Middle frontal gyrus (tissue), 1 donor: ENCODE measurements around the gene CD2BP2.
"Not testable (repeated sequence)": the region's sequence is repeated elsewhere in the genome, so short reads cannot be mapped to it uniquely, and the experiment has no call there.

Experiments used
- DNase-seq: peaks from one replicate; pipeline ENCODE4 v3.0.0-alpha.2; 2015; ENCODE audit warnings: low spot score; ENCODE audit errors: extremely low spot score

CD2BP2 gene

GRCh38 chr16:30355144-30355953 is at the start of gene CD2BP2:
TSS of gene CD2BP2 (minus strand) at chr16:30355308. CDS start at chr16:30354681, 627 bp downstream.
- DNase-seq, result peak; percentile 99

DNA sequence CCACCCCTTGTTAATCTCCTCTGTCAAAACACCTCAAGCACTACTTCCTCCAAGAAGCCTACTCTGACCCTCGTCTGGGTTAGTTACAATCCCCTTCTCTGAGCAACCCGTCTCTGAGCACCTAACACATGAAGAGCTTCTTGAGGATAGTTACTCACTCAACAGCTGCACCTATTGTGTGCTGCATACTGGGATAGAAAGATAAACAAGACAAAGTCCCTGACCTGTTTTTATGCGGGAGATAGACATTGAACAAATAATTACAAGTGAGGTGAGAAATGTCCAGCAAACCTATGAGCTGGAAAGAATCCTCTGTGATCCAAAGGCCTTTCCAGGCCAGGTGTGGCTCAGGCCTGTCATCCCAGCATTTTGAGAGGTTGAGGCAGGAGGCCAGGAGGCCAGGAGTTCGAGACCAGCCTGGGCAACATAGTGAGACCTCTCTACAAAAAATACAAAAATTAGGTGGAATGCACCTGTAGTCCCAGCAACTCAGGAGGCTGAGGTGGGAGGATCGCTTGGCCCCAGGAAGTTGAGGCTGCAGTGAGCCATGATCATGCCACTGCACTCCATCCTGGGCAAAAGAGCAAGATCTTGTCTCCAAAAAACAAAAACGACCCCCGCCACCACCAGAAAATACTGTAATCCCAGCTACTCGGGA is 46.8 kb upstream of the CD2BP2 start:
- DNase-seq, result no peak

DNA sequence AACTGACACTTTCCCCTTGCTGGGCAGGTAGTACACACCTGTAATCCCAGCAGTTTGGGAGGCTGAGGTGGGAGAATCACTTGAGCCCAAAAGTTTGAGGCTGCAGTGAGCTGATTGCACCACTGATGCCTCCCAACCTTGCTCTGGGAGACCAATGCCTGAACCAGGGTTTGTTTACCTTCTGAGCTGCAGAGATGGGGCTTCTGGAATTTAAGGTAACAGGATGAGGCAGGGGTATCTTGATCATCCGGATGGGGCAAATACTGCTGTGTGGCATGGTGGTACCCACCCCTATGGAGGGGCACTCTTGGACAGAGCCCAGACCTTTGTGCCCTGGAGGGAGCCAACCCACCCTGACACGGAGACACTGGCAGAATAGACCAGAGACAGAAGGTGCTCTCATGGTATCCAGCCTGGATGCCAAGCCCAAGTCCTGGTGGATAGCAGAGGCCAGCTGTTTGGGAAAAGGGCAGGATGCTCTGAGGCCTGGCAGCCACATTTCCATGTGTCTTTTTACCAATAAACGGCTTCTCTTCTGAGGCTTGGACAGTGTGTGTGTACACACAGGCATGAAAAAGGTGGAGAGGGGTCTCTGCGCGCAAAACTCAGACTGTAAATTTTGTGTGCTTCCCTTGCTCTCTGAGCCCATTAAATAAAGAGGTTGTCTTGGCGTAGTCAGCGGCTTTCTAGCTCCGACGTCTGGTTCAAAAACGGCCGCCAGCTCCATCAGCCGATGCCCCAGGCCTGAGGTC is 44.5 kb upstream of the CD2BP2 start:
- DNase-seq, result no peak

GRCh38 chr16:30398661-30399434 is 43.7 kb upstream of the CD2BP2 start:
- DNase-seq, result no peak

DNA sequence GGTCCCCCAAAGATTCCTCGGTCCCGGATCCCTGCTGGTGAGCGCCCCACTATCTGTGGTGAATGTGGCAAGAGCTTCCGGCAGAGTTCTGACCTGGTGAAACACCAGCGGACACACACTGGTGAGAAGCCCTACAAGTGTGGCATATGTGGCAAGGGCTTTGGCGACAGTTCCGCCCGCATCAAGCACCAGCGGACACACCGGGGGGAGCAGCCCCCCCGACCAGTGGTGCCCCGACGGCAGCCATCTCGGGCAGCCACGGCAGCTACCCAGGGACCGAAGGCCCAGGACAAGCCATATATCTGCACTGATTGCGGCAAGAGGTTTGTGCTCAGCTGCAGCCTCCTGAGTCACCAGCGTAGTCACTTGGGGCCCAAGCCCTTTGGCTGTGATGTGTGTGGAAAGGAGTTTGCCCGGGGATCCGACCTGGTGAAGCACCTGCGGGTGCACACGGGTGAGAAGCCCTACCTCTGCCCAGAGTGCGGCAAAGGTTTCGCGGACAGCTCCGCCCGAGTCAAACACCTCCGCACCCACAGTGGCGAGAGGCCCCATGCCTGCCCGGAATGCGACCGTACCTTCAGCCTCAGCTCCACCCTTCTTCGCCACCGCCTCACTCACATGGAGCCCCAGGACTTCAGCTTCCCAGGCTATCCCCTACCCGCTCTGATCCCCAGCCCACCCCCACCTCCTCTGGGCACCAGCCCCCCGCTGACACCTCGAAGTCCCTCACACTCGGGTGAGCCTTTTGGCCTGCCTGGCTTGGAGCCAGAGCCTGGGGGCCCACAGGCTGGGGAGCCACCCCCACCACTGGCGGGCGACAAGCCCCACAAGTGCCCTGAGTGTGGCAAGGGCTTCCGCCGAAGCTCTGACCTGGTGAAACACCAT is 42.9 kb upstream of the CD2BP2 start:
- no peak for DNase-seq

GRCh38 chr16:30397056-30397455 is 41.9 kb upstream of the CD2BP2 start:
- no peak for DNase-seq

GRCh38 chr16:30396627-30397026 is 41.5 kb upstream of the CD2BP2 start:
- not testable (repeated sequence) for DNase-seq

DNA sequence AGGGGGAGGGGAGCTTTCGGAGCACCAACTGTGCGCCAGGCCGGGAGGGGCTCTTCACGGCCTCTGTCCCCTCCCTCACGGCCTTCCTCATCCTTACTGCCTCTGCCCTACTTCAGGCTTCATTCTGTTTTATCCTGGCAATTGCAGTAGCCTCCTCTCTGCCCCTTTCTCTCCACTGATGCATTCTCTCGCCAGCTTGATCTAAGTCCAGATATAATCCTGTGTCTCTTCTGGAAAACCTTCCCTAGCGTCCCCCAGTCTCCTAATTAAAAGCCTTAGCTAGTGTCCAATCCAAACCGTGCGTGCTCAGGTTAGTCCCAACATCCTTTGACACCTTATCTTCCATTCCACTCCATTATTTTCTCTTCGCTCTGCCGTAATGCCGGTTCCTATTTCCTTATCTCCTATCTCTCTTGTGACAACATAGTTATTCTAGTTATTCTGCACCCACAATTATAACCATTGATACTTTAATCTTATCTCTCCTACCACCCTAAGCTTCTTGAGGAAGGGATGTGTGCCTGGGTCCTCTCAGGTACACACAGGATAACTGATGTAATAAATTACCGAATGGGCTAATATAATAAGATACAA is 41.0 kb upstream of the CD2BP2 start:
- DNase-seq, result no peak

GRCh38 chr16:30395155-30395991 is 40.3 kb upstream of the CD2BP2 start, which contains the start of gene ZNF48:
TSS of gene ZNF48 (plus strand) at chr16:30395420. CDS start at chr16:30395795, 375 bp downstream.
- peak; percentile 92 for DNase-seq

DNA sequence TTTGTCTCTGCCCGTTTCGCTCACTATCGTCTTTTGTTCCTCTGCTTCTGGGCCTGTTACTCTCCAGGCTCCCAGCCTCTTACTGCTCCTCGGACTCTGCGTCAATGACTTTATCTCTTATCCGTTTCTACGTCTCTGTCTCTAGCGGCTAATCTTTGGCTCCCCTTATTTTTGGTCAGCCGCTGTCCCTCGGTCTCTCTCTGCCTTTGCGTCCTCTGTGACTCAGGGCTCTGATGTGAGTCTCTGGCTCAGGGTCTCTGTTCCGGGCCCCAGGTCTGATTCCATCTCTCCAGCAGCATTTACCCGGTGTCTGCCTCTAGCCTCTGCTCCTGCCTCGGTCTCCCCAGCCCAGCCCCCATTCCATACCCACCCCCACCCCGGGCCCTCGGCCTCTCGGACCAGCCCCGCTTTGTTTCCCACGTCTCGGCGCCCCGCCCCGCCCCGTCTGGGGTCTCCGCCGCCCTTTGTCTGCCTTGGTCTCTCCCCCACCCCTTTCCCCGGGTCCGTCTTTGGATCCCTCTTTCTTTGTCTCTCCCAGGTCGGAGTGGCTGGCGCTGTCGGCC is 39.6 kb upstream of the CD2BP2 start:
- DNase-seq, result no peak

DNA sequence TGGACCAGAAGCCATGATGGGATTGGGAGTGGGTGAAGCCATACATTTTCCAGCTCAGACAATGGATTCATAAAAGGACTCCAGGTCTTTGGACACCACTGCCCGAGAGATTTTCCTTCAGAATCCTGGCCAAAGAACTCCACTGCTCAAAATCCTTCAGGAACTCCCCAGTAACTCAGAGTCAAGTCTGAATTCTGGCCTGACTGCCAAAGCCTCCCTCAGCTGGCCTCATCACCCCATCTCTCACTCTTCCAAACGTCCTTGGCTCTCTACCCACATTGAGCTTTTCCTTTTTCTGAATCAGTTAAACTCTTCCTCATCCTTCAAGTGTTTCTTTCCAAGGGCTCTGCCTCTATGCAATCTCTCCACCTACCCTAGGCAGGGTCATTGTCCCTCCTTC is 28.4 kb upstream of the CD2BP2 start:
- DNase-seq, result no peak

DNA sequence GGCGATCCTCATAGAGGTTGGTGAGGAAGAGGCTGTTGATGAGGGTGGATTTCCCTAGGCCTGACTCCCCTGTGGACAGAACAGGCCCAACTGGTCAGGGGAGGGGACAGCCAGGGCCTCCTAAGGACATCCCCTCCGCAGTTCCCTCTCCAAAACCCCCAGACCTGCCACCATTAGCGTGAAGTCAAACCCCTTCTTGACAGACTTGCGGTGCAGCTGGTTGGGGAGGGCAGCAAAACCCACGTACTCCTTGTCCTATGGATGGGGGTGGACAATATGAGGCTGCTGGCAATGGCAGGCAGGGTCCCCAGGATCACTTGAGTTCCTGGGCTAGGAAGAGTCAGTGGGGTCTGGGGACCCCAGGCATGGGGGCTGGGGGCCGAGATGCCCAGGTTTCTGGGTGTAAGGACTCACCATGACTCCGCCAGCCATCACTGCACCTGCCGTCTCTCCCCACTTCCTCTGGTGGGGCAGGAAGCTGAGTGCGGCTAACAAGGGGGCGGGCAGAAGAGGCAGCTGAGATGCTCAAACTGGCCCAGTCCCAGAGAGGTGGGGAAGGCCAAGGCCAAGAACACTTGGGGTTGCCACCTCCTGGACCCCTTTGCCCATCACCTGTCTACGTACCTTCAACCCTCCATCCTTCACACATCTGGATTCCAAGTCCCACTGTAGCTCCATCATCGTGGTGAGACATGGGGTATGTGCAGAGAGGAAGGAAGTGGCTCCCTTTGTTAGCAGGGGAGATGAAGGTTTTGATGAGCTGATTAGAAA is 27.2 kb upstream of the CD2BP2 start, which contains the start of gene SEPTIN1:
Gene SEPTIN1, minus strand, starts transcription at position 451 of the 771 bp plus-strand sequence. Its CDS starts 19 bp downstream, at position 432.
- DNase-seq, result no peak

GRCh38 chr16:30381291-30382041 is 26.4 kb upstream of the CD2BP2 start:
- no peak for DNase-seq

GRCh38 chr16:30380803-30381208 is 25.7 kb upstream of the CD2BP2 start:
- DNase-seq, result no peak

GRCh38 chr16:30380072-30380802 is 25.1 kb upstream of the CD2BP2 start:
- no peak for DNase-seq

GRCh38 chr16:30379158-30379783 is 24.2 kb upstream of the CD2BP2 start:
- no peak for DNase-seq
